H1 (cell line): ENCODE results near the gene NECTIN1. TPM values are rescaled to one million over a fixed set of nuclear protein-coding genes. Genes with fewer than 3 reads are reported as not detected.

Experiments
- CHD2 ChIP-seq: IDR thresholded peaks from 2 replicates; pipeline ENCODE4 v1.6.1; 2012; ENCODE audit warnings: low read length, improper control_type of control experiment
- CHD7 ChIP-seq: fragments of 300-600 bp; sonication (generic); IDR thresholded peaks from 2 replicates; pipeline ENCODE4 v1.7.1; 2012; ENCODE audit warnings: low read length, moderate library complexity, mild to moderate bottlenecking, inconsistent platforms; ENCODE audit not compliant: insufficient replicate concordance
- CREB1 ChIP-seq: IDR thresholded peaks from 2 replicates; pipeline ENCODE4 v1.6.1; 2012; ENCODE audit warnings: inconsistent platforms
- CTCF ChIP-seq, 3 experiments: IDR thresholded peaks; 1 replicate in 2 of 3; 2 replicates in 1 of 3; pipeline versions ENCODE4 v1.5.1 to v1.6.1; 2011; ENCODE audit warnings: low read length in 3 of 3, mild to moderate bottlenecking in 3 of 3, inconsistent platforms in 2 of 3, low read depth in 1 of 3, moderate library complexity in 1 of 3; ENCODE audit not compliant: insufficient read depth in 1 of 3; ENCODE audit errors: control extremely low read depth in 1 of 3
- GABPA ChIP-seq: IDR thresholded peaks from 2 replicates; pipeline ENCODE4 v1.6.1; 2011; ENCODE audit warnings: mild to moderate bottlenecking, low read length, moderate library complexity, borderline replicate concordance; ENCODE audit not compliant: insufficient read depth
- RBBP5 ChIP-seq: IDR thresholded peaks from 2 replicates; pipeline ENCODE4 v1.7.1; 2012; ENCODE audit warnings: low read depth, mild to moderate bottlenecking, inconsistent platforms, low read length, moderate library complexity, borderline replicate concordance
- SAP30 ChIP-seq: fragments of 300-600 bp; sonication (generic); IDR thresholded peaks from 2 replicates; pipeline ENCODE4 v1.7.1; 2012; ENCODE audit warnings: low read length, moderate library complexity, mild to moderate bottlenecking, inconsistent platforms; ENCODE audit not compliant: insufficient read depth, insufficient replicate concordance
- YY1 ChIP-seq: IDR thresholded peaks from 2 replicates; pipeline ENCODE4 v1.6.1; 2011; ENCODE audit warnings: low read depth, mild to moderate bottlenecking, low read length
- polyA plus RNA-seq, 7 experiments: library from polyadenylated mRNA; depleted of rRNA in 3 of 7; stranded (reverse) in 5 of 7; unstranded in 2 of 7; fragments of >200 nt in 5 of 7; fragments of 200-250 nt in 2 of 7; gene quantifications; 1 replicate in 5 of 7; 2 replicates in 1 of 7; 4 replicates in 1 of 7; pipeline versions ENCODE4 v1.2.1 to v1.2.3, GENCODE V29; 2011 to 2013; ENCODE audit warnings: missing spikeins in 2 of 7, mixed read lengths in 2 of 7
- total RNA-seq: library from RNA; stranded (reverse); fragmentation: NEBNext Ultra II Directional; extraction: Animal tissue kit (Norgen Biotek cat#: 25700); gene quantifications from 2 replicates; pipeline ENCODE4 v1.2.1, GENCODE V29; 2021

The NECTIN1 gene
- total and polyA plus RNA-seq, 2 of the 8 experiments (the other 6 are each of a cell fraction or from before 2014, with no cell fraction given), result 43.2 to 97.7 TPM

- TF ChIP-seq CHD7, result no peak
- TF ChIP-seq CHD2, result no peak
- TF ChIP-seq CREB1, result no peak
- no peak for TF ChIP-seq GABPA
- TF ChIP-seq CTCF (IDR thresholded peaks at IDR 0.05; ENCODE audit: control extremely low read depth in 1 of 3, insufficient read depth in 1 of 3, low read depth in 1 of 3, low read length in 3 of 3), result no peak
- TF ChIP-seq RBBP5, result no peak
- no peak for TF ChIP-seq SAP30
- TF ChIP-seq YY1, result no peak
Measured at GRCh38 chr11:119687373-119688046, 41.5 kb downstream of the NECTIN1 start (continued).
